ENCODE results near the gene LGALS3.

DNA sequence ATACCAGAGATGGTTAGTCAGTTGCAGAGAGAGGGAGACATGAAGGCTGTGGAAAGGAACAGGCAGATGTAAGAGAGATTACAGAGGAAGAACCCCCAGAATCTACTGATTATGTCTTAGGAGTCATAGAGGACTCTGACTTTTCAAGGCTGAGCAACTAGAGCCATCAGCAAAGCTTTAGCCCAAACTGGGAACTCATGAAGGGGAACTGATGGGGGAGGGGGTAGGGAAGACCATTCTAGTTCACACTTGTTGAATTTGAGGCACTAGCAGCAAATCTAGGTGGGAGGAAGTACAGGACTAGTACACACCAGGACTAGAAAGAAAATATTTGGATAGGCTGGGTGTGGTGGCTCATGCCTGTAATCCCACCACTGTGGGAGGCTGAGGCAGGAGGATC lies 10.1 kb downstream of the LGALS3 start:
- TF ChIP-seq, protein P1, sequence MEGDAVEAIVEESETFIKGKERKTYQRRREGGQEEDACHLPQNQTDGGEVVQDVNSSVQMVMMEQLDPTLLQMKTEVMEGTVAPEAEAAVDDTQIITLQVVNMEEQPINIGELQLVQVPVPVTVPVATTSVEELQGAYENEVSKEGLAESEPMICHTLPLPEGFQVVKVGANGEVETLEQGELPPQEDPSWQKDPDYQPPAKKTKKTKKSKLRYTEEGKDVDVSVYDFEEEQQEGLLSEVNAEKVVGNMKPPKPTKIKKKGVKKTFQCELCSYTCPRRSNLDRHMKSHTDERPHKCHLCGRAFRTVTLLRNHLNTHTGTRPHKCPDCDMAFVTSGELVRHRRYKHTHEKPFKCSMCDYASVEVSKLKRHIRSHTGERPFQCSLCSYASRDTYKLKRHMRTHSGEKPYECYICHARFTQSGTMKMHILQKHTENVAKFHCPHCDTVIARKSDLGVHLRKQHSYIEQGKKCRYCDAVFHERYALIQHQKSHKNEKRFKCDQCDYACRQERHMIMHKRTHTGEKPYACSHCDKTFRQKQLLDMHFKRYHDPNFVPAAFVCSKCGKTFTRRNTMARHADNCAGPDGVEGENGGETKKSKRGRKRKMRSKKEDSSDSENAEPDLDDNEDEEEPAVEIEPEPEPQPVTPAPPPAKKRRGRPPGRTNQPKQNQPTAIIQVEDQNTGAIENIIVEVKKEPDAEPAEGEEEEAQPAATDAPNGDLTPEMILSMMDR (IDR thresholded peaks at IDR 0.05): no peak
- no peak for TF ChIP-seq POLR2A (IDR thresholded peaks at IDR 0.05)

All from Peyer's patch (tissue), 4 donors.